Measurements from ENCODE around the gene MACROD2.
"Not testable (repeated sequence)": the region's sequence is repeated elsewhere in the genome, so short reads cannot be mapped to it uniquely, and the experiment has no call there.

Gene MACROD2

DNA sequence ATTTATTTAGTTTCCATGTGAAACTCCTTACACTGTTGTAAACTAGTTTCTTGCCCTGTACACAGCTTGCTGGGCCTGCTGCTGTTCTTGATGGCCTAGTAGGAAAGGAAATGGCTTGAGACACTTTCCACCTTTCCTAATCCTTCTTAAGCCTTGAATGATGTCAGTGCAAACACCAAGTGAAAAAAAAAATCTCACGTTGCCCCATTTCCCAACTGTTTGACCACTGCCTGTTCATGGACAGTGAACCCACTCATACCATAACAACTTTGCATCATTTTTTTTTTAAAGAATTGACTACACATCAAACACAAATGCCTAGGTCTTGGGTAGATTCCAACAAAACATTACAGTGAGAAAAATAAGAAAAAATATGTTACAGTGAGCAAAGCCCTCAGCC is 995.7 kb downstream of the MACROD2 start:
- DNase-seq (ENCODE audit: low read depth in 2 of 2): no peak

DNA sequence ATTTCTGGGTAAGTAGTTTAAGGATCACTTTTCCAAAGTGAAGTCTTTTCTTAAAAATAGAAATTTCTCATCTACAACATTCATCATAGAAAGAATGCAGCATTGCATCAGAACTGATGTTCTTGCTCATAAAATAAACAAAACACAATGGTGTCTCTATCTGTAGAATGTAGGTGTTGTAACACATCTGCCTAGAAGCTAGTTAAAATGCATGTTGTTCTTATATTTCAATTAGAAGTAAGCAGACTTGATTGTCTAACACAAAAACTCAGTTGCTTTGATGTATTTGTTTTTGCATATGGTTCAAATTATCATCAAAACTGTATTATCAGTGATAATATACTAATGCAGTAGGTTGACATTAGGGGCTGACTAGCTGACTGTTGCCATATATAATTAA is 996.8 kb downstream of the MACROD2 start:
- DNase-seq (ENCODE audit: low read depth in 2 of 2): no peak

DNA sequence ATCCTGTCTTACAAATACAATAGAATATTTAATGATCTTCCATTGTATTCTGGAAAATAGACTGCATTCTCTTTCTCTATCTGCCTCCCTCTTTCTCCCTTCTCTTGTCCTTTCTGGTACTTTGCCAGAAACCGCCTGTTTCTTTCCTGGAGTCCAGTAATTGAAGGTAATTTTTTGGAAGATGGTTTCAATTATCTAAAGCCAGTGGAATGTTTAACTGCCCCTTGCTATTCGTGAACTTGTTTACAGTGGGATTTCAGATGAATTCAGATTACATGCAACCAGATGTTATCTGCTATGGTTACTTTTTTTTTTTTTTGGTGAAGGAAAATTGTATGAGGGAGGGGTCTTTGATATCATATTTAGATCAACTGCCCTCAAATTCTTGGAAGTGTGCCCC is 997.6 kb downstream of the MACROD2 start:
- DNase-seq (ENCODE audit: low read depth in 2 of 2): no peak

DNA sequence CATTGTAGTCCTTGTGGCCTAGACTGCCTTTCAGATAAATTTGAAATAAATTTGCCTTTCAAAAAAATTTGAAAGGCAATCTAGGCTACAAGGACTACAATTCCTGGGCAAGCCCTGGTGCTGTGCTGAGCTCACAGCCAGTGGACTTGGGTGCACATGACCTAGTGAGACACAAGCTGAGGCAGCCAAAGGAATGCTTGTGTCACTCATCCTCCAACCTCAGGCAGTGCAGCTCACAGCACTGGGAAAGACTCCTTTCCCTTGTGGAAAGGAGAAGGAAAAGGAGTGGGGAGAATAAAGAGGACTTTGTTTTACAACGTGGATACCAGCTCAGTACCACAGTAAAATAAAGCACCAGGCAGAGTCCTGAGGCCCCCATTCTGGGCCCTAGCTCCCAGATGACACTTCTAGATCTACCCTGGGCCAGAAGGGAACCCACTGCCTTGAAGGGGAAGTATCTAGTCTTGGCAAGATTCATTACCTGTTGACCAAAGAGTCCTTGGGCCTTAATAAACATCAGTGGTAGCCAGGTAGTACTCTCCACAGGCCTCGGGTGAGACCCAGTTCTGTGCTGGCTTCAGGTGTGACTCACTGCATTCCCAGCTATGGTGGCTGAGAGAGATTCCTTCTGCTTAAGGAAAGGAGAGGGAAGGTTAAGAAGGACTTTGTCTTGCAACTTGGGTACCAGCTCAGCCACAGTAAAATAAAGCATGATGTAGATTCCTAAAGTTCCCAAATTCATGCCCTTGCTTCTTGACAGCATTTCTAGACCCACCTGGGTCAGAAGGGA is 1001.8 kb downstream of the MACROD2 start:
- no peak for DNase-seq (ENCODE audit: low read depth in 2 of 2)

DNA sequence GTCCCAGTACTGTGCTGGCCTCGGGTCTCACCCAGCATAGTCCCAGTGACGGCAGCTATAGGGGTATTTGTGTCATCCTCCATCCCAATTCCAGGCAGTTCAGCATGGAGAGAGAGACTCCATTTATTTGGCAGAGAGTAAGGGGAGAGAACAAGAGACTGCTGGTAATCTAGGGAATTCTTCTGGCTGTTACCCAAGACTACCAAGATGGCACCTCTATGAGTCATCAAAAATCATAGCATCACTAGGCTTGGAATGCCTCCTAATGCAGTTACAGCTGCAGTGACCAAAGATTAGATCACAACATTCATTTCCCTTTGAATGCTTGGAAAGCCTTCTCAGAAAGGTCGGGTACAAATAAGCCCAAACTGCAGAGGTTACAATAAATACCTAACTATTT is 1002.5 kb downstream of the MACROD2 start:
- DNase-seq (ENCODE audit: low read depth in 2 of 2): no peak

DNA sequence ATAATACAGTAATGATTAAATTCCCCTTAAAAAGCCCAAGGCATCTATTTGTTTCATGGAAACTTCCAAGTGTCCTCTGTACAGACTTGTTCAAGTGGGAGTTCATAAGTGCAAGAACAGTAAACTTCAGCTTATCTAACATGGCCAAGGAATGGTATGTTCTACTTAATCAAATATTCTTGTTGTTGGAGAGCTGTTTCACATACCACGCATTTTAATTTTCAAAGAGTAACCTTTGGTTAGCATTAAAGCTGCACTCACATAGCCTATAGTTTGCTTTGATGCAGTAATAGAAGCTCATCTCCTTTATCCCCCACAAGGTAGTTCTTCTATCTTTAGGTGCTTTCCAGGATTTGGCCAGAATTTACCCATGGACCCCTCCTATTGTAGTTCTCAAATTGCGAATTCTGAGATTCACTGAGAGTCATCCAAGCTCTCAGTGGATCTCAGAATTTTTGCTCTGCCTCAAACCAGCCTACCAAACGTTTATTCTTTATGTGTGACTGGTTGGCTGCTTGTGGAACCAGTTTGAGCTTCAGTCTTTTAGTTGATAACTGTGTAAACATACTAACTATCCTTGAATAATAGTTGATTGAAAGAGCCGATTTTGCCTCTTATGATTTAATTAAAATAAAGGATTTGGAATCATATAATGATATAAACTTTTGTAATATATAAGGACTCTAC is 1010.1 kb downstream of the MACROD2 start:
- DNase-seq (ENCODE audit: low read depth in 2 of 2): no peak

DNA sequence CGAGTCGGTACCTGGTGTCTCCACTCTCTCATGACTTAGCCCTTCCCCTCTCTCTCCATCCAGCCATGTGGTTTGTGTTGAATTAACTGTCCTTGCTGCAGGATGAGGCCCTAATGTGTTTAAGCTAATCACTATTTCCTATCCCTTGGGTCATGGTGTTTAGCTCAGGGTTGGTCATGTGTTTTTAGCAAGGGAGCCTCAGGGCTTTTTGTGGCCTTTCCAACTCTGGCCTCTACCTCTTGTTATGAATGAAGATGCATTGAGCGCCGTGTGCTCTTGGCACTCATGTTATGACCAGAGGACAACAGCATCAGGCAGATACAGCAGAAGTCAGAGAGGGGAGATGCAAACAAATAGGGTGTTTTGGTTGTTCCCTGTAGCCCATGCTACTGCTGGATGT is 1016.3 kb downstream of the MACROD2 start:
- DNase-seq (ENCODE audit: low read depth in 2 of 2): no peak

DNA sequence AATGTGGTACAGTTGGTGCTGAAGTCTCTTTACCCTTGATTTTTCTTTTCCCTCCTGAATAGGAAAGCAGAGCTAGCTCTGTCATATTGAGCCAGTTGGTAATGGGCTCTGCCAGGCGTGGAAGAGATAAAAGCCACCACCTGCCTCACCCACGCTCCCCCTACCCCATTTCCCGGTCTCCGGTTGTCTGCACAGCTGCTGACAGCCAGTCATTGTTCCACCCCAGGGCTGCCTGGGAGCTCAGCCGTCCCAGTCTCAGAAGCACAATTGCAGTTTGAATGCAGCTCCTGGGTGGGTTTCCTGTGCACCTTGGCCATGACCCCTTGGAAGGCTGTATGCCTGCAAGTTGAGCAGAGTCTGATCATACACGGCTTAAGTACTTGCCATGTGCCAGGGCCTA is 1017.2 kb downstream of the MACROD2 start:
- no peak for DNase-seq (ENCODE audit: low read depth in 2 of 2)

- not testable (repeated sequence) for DNase-seq (ENCODE audit: low read depth in 2 of 2)
These were observed 1021.6 kb downstream of the MACROD2 start for GRCh38 chr20:15016875-15017274.

GRCh38 chr20:15018966-15019365 is 1023.6 kb downstream of the MACROD2 start:
- DNase-seq (ENCODE audit: low read depth in 2 of 2): no peak

GRCh38 chr20:15020845-15021244 is 1025.5 kb downstream of the MACROD2 start:
- DNase-seq (ENCODE audit: low read depth in 2 of 2): no peak

DNA sequence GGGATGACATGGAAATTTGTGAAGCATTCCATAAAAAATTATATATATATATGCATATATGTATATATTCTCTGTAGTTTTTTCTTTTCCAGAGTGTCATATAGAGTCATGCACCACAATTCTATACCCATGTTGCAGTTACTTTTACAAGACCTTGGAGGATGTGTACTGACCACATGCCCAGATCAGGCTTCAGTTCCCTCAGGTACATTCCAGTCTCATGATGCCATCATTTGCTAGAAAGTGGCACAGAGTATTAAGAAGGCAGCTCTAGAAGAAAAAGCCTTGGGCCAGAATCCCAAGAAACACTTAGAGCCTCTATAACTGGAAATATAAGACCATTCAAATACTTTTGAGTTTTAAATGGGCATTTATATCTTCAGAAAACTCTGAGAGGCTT is 1027.6 kb downstream of the MACROD2 start:
- DNase-seq (ENCODE audit: low read depth in 2 of 2): no peak

GRCh38 chr20:15026759-15027158 is 1031.4 kb downstream of the MACROD2 start:
- DNase-seq (ENCODE audit: low read depth in 2 of 2): no peak

- no peak for DNase-seq (ENCODE audit: low read depth in 2 of 2)
These were observed 1035.5 kb downstream of the MACROD2 start for GRCh38 chr20:15030826-15031225.

GRCh38 chr20:15031546-15032351 is 1036.4 kb downstream of the MACROD2 start:
- no peak for DNase-seq (ENCODE audit: low read depth in 2 of 2)

DNA sequence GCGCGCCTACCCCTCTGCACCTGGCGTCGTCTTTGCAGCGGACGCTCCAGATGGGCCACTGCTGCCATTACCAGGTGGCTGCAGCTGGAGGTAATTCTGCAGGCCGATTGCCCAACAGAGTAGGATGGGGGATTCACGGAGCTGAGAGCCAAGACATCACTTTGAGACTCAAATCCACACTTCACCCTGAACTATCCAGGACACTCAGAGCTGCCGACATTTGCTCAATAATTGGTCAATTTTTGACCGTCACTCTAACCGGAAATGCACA is 1037.0 kb downstream of the MACROD2 start:
- no peak for DNase-seq (ENCODE audit: low read depth in 2 of 2)

- DNase-seq (ENCODE audit: low read depth in 2 of 2): no peak
These were observed 1038.0 kb downstream of the MACROD2 start for GRCh38 chr20:15033269-15033668.

- no peak for DNase-seq (ENCODE audit: low read depth in 2 of 2)
These were observed 1038.6 kb downstream of the MACROD2 start for GRCh38 chr20:15033891-15034290.

- DNase-seq (ENCODE audit: low read depth in 2 of 2): no peak
These were observed 1041.6 kb downstream of the MACROD2 start for GRCh38 chr20:15036948-15037347.

- no peak for DNase-seq (ENCODE audit: low read depth in 2 of 2)
These were observed 1043.9 kb downstream of the MACROD2 start for GRCh38 chr20:15039088-15039752.

DNA sequence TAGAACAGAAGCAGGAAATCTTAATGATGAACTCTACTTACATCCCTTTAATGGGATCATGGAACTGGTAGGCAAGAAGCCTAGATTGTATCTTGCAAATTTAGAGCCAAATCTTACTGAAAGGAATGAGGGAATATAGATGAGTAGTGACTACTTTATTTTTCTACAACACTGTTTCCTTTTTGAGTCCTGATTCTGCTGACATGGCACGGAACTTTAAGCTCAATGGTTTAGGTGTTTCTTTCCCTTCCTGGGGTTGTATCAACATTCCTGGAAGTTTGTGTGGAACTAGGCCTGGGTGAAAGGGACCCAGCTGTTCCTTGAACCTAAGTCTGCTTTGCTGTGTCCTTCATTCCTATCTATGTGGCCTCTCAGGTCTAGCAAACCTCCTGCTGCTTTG is 1047.4 kb downstream of the MACROD2 start:
- no peak for DNase-seq (ENCODE audit: low read depth in 2 of 2)

GRCh38 chr20:15045246-15045645 is 1049.9 kb downstream of the MACROD2 start:
- no peak for DNase-seq (ENCODE audit: low read depth in 2 of 2)
